PFSK-1 (cell line): Measurements from ENCODE around the gene TET3.

ENCODE experiments used
- POLR2AphosphoS5 ChIP-seq: IDR thresholded peaks from 2 replicates; pipeline ENCODE4 v1.6.1; 2012; ENCODE audit warnings: low read depth, mild to moderate bottlenecking, control low read depth, low read length, moderate library complexity
- REST ChIP-seq, 2 experiments: IDR thresholded peaks; 2 replicates each; pipeline versions ENCODE4 v1.6.1 to v1.8.0; 2011 to 2012; ENCODE audit warnings: low read depth in 2 of 2, low read length in 2 of 2, control low read depth in 1 of 2, inconsistent platforms in 1 of 2, mild to moderate bottlenecking in 1 of 2, moderate library complexity in 1 of 2; ENCODE audit not compliant: insufficient read depth in 1 of 2
- SIN3A ChIP-seq: IDR thresholded peaks from 2 replicates; pipeline ENCODE4 v1.6.1; 2012; ENCODE audit warnings: mild to moderate bottlenecking, low read length, moderate library complexity, borderline replicate concordance; ENCODE audit not compliant: insufficient read depth
- TAF1 ChIP-seq: IDR thresholded peaks from 2 replicates; pipeline ENCODE4 v1.6.1; 2012; ENCODE audit warnings: low read length, control low read depth, borderline replicate concordance; ENCODE audit not compliant: insufficient read depth

GRCh38 chr2:73998451-73998850 lies 13.7 kb downstream of the TET3 start:
- TF ChIP-seq TAF1 (no peak), SIN3A (no peak), POLR2AphosphoS5 (no peak), REST (IDR thresholded peaks at IDR 0.05; ENCODE audit: insufficient read depth in 1 of 2, low read depth in 2 of 2, low read length in 2 of 2) (no peak)
